ENCODE results near the gene S100A2.

GRCh38 chr1:153585006-153585405 is 19.4 kb upstream of the S100A2 start:
- no peak for TF ChIP-seq HIVEP1 (CRISPR knock-in tag; IDR thresholded peaks at IDR 0.05)
- no peak for TF ChIP-seq CTCF (CRISPR knock-in tag; IDR thresholded peaks at IDR 0.05)
- no peak for TF ChIP-seq SUZ12 (IDR thresholded peaks at IDR 0.05; ENCODE audit: low read depth, low read length)
- no peak for TF ChIP-seq NFE2L1 (CRISPR knock-in tag; IDR thresholded peaks at IDR 0.05; ENCODE audit: borderline replicate concordance)
- no peak for TF ChIP-seq NPAS2 (CRISPR knock-in tag; IDR thresholded peaks at IDR 0.05; ENCODE audit: borderline replicate concordance)
- no peak for TF ChIP-seq NFKB2 (CRISPR knock-in tag; IDR thresholded peaks at IDR 0.05; ENCODE audit: borderline replicate concordance)
- no peak for TF ChIP-seq CEBPG (CRISPR knock-in tag; IDR thresholded peaks at IDR 0.05)
- TF ChIP-seq, protein P1, sequence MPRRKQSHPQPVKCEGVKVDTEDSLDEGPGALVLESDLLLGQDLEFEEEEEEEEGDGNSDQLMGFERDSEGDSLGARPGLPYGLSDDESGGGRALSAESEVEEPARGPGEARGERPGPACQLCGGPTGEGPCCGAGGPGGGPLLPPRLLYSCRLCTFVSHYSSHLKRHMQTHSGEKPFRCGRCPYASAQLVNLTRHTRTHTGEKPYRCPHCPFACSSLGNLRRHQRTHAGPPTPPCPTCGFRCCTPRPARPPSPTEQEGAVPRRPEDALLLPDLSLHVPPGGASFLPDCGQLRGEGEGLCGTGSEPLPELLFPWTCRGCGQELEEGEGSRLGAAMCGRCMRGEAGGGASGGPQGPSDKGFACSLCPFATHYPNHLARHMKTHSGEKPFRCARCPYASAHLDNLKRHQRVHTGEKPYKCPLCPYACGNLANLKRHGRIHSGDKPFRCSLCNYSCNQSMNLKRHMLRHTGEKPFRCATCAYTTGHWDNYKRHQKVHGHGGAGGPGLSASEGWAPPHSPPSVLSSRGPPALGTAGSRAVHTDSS (CRISPR knock-in tag; conservative IDR thresholded peaks at IDR 0.05) = no peak
- no peak for TF ChIP-seq ZNF460 (CRISPR knock-in tag; IDR thresholded peaks at IDR 0.05; ENCODE audit: borderline replicate concordance)
- no peak for TF ChIP-seq CBX1 (IDR thresholded peaks at IDR 0.05; ENCODE audit: low read depth)
- TF ChIP-seq ZSCAN29 (CRISPR knock-in tag; conservative IDR thresholded peaks at IDR 0.05) = no peak
- TF ChIP-seq TBP (CRISPR knock-in tag; IDR thresholded peaks at IDR 0.05) = no peak
- TF ChIP-seq EZH2 (conservative IDR thresholded peaks at IDR 0.05; ENCODE audit: low read depth, low read length) = no peak

Measured in HepG2 (cell line).